Lower lobe of right lung (tissue), 2 donors: ENCODE results near the gene HEATR5A. TPM values are rescaled to one million over a fixed set of nuclear protein-coding genes. Genes with fewer than 3 reads are reported as not detected.
A peak's percentile ranks its signal among the peaks of the same experiment; 100 is the strongest.
"Not testable (repeated sequence)": the region's sequence is repeated elsewhere in the genome, so short reads cannot be mapped to it uniquely, and the experiment has no call there.

Experiments used
- ATAC-seq, 2 donors: fragments of 200-7000 bp; cut with Tn5 transposase; one replicate each; pipeline ENCODE4 v1.9.1; 2020 to 2022; ENCODE audit warnings: mild to moderate bottlenecking in 2 of 2, moderate library complexity in 2 of 2
- DNase-seq: peaks from one replicate; pipeline ENCODE4 v3.0.0-alpha.2; 2020
- H3K27ac ChIP-seq: fragments of 200-600 bp; one replicate; pipeline ENCODE4 v1.8.0; 2022
- H3K27me3 ChIP-seq: fragments of 200-600 bp; one replicate; pipeline ENCODE4 v1.8.0; 2022; ENCODE audit warnings: low read depth
- H3K36me3 ChIP-seq: fragments of 200-600 bp; one replicate; pipeline ENCODE4 v1.8.0; 2022; ENCODE audit warnings: mild to moderate bottlenecking
- H3K4me1 ChIP-seq: fragments of 200-600 bp; one replicate; pipeline ENCODE4 v1.8.0; 2022
- H3K4me3 ChIP-seq: fragments of 200-600 bp; one replicate; pipeline ENCODE4 v1.8.0; 2022; ENCODE audit warnings: mild to moderate bottlenecking
- H3K9me3 ChIP-seq: fragments of 200-600 bp; one replicate; pipeline ENCODE4 v1.8.0; 2022
- intact Hi-C: fragments of 100-400 bp; cut with DNase I; formaldehyde crosslinking; loops from one replicate; pipeline ENCODE4 v1.11.0; 2022
- total RNA-seq: library from RNA; stranded (reverse); fragmentation: NEBNext Ultra II Directional; extraction: Animal tissue kit (Norgen Biotek cat#: 25700); gene quantifications from one replicate; pipeline ENCODE4 v1.2.1, GENCODE V29; 2021
- TF ChIP-seq, protein P1 (sequence below): fragments of 200-600 bp; IDR thresholded peaks from one replicate; pipeline ENCODE4 v1.8.0; 2022; ENCODE audit warnings: antibody characterized with exemption, mild to moderate bottlenecking
- donor health status: DM: no; HTN: yes; CAD: no; lungs with severe emphysema.

Gene HEATR5A
- total RNA-seq, 1 donor from 2014 or later = 41.6 TPM

DNA sequence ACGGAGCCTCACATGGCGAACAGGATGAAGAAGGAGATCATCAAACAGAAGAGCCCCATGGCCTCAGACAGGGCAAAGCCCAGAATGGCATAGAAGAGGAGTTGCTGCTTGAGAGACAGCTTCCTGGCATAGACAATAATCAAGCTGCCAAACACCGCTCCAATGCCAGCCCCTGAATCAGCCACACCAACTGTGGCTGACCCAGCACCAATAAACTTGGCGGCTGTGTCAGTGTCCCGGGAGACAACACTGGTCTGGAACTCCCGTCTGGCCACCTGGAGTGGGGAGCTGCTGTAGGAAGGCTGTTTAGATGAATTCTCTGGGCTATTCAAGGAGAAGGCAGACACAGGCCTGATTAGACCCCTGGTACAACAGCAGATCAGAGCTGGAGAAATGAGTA is 100.1 kb downstream of the HEATR5A start:
- Histone ChIP-seq H3K36me3 (peaks cover 59% of the 10 kb centered on the region), H3K4me1 (no peaks in the 10 kb centered on the region), H3K4me3 (no peak overlapping the region), H3K27ac (no peak overlapping the region), H3K9me3 (no peaks in the 10 kb centered on the region), H3K27me3 (no peaks in the 10 kb centered on the region)
- intact Hi-C loops = no loop called here
- TF ChIP-seq, protein P1, sequence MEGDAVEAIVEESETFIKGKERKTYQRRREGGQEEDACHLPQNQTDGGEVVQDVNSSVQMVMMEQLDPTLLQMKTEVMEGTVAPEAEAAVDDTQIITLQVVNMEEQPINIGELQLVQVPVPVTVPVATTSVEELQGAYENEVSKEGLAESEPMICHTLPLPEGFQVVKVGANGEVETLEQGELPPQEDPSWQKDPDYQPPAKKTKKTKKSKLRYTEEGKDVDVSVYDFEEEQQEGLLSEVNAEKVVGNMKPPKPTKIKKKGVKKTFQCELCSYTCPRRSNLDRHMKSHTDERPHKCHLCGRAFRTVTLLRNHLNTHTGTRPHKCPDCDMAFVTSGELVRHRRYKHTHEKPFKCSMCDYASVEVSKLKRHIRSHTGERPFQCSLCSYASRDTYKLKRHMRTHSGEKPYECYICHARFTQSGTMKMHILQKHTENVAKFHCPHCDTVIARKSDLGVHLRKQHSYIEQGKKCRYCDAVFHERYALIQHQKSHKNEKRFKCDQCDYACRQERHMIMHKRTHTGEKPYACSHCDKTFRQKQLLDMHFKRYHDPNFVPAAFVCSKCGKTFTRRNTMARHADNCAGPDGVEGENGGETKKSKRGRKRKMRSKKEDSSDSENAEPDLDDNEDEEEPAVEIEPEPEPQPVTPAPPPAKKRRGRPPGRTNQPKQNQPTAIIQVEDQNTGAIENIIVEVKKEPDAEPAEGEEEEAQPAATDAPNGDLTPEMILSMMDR = no peak
- ATAC-seq = no peak
- DNase-seq = no peak

DNA sequence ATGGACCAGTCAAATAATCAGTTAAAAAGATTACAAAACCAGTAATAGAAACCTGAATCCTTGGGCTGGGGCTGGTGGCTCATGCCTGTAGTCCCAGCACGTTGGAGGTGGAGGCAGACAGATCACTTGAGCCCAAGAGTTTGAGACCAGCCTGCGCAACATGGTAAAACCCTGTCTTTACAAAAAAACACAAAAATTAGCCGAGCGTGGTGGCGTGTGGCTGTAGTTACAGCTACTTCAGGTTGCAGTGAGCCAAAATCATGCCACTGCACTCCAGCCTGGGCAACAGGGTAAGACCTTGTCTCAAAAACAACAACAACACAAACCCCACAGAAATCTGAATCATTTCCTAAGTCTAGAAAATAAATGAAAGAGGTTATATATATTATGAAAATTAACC is 100.6 kb downstream of the HEATR5A start:
- intact Hi-C loops = no loop called here
- Histone ChIP-seq H3K27me3 (no peaks in the 10 kb centered on the region), H3K4me1 (no peaks in the 10 kb centered on the region), H3K27ac (no peak overlapping the region), H3K36me3 (peaks cover 64% of the 10 kb centered on the region), H3K9me3 (no peaks in the 10 kb centered on the region), H3K4me3 (no peak overlapping the region)
- DNase-seq = no peak
- TF ChIP-seq, protein P1 = no peak
- no peak for ATAC-seq

DNA sequence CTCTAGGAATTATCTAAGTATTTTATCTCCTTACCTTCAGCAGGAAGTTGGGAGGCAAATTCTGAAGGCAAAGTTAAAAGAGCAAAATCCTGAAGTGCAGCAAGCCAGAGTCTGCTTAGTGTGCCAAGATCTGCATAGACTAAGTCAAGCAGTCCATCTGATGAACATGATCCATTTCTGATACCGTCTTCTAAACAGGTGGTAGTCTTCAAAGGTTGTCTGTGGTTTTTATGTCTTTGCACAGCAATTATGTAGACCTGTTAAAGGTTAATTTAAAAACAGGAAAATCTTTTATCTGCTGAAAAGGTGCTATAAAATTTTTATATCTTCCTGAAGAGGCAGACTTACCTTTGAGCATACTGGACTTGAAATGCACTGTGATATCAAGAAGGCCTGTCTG is 107.4 kb downstream of the HEATR5A start:
- no peak for DNase-seq
- Histone ChIP-seq H3K27me3 (no peaks in the 10 kb centered on the region), H3K9me3 (no peaks in the 10 kb centered on the region), H3K36me3 (peaks cover 87% of the 10 kb centered on the region), H3K4me3 (no peak overlapping the region), H3K27ac (no peak overlapping the region), H3K4me1 (no peaks in the 10 kb centered on the region)
- ATAC-seq = no peak
- intact Hi-C loops = no loop called here
- TF ChIP-seq, protein P1 = no peak

DNA sequence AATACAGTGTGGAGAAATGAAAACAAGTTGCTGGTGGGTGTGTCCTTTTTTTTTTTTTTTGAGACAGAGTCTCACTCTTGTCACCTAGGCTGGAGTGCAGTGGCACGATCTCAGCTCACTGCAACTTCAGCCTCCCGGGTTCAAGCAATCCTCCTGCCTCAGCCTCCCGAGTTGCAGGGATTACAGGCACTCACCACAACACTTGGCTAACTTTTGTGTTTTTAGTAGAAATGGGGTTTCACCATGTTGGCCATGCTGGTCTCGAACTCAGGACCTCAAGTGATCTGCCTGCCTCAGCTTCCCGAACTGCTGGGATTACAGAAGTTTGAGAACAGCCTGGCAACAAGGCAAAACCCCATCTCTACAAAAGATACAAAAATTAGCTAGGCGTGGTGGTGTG is 108.0 kb downstream of the HEATR5A start:
- H3K4me3 ChIP-seq, H3K9me3 ChIP-seq, intact Hi-C loops, H3K27ac ChIP-seq, H3K4me1 ChIP-seq, H3K27me3 ChIP-seq, DNase-seq, ATAC-seq: not testable (repeated sequence)
- H3K36me3 ChIP-seq = peaks cover 87% of the 10 kb centered on the region

DNA sequence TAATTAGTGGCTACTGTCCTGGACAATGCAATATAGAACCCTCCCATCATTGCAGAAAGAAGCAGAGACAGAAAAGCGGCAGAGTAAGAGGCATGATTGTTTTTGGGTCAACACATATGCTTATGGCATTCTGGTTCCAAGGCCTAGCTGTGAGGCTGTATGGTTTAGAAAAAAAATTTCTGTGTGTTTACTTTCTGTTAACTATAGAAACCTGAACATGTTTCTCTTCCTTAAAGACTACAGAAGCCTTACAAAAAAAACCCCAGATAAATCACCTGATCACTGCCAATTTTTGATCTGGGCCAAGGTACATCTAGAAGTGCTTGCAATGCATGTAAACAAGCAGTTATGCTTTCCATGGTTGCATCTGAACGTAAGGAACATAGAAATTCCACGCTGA is 112.7 kb downstream of the HEATR5A start:
- TF ChIP-seq, protein P1 = no peak
- Histone ChIP-seq H3K36me3 (peaks cover 88% of the 10 kb centered on the region), H3K4me3 (no peak overlapping the region), H3K4me1 (no peaks in the 10 kb centered on the region), H3K9me3 (no peaks in the 10 kb centered on the region), H3K27me3 (no peaks in the 10 kb centered on the region), H3K27ac (no peak overlapping the region)
- peak in 1 of 2 donors; percentile 13 for ATAC-seq
- intact Hi-C loops = no loop called here
- no peak for DNase-seq

DNA sequence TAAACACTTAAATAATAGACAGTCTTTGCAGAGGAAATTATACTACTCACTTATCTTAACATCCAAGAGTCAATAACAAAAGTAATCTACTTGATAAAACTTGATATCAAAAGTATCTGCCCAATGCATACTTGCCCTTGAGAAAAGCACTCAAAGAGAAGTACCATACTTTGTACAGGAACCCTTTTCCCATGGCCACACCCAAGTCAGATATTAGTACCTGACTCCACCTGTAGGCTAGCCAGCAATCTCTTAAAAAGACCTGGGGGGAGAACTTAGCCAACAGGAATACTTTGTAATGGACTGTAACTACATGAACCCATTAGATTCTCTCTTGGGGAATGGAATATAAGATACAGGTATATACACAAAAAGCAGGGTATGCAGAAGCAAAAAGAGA is 113.2 kb downstream of the HEATR5A start:
- DNase-seq = no peak
- H3K27ac ChIP-seq = no peak overlapping the region
- no peaks in the 10 kb centered on the region for H3K4me1 ChIP-seq
- no peaks in the 10 kb centered on the region for H3K9me3 ChIP-seq
- peaks cover 88% of the 10 kb centered on the region for H3K36me3 ChIP-seq
- peak; percentile 86 to 94 for ATAC-seq
- H3K4me3 ChIP-seq = no peak overlapping the region
- intact Hi-C loops = no loop called here
- TF ChIP-seq, protein P1 = no peak
- no peaks in the 10 kb centered on the region for H3K27me3 ChIP-seq
